Astrocyte of the cerebellum (primary cell): Measurements from ENCODE around the gene AAGAB.

Experiments used
- DNase-seq: peaks from one replicate; pipeline ENCODE4 v3.0.0-alpha.2; 2011; ENCODE audit warnings: low read depth
- H3K4me3 ChIP-seq: 2 replicates; pipeline ENCODE4 v1.5.1; 2011; ENCODE audit warnings: mild to moderate bottlenecking, low read depth, low read length, moderate library complexity
- CTCF ChIP-seq: IDR thresholded peaks from 2 replicates; pipeline ENCODE4 v1.5.1; 2012; ENCODE audit warnings: low read length, low read depth, moderate library complexity, mild to moderate bottlenecking; ENCODE audit errors: missing control alignments
- in situ Hi-C: cut with HindIII; loops from 2 replicates; pipeline ENCODE4 v1.10.0; 2017; ENCODE audit warnings: low sequenced_read_pairs

Gene AAGAB

GRCh38 chr15:67195305-67195704 is 59.2 kb downstream of the AAGAB start:
- in situ Hi-C loops = no loop called here
- H3K4me3 ChIP-seq = no peak overlapping the region
- DNase-seq = no peak
- no peak for TF ChIP-seq CTCF

GRCh38 chr15:67194171-67195114 is 60.0 kb downstream of the AAGAB start:
- no peak overlapping the region for H3K4me3 ChIP-seq
- no peak for TF ChIP-seq CTCF
- no peak for DNase-seq
- in situ Hi-C loops = no loop called here

- in situ Hi-C loops = no loop called here
- no peak overlapping the region for H3K4me3 ChIP-seq
- no peak for DNase-seq
Measured at GRCh38 chr15:67193223-67193990, 61.1 kb downstream of the AAGAB start.

GRCh38 chr15:67192185-67192820 is 62.2 kb downstream of the AAGAB start:
- in situ Hi-C loops = no loop called here
- TF ChIP-seq CTCF = no peak
- DNase-seq = no peak
- H3K4me3 ChIP-seq = no peak overlapping the region

More at GRCh38 chr15:67193223-67193990, 61.1 kb downstream of the AAGAB start:
- no peak for TF ChIP-seq CTCF

GRCh38 chr15:67190813-67191212 is 63.6 kb downstream of the AAGAB start:
- H3K4me3 ChIP-seq = no peak overlapping the region
- TF ChIP-seq CTCF = no peak
- no peak for DNase-seq
- in situ Hi-C loops = no loop called here

DNA sequence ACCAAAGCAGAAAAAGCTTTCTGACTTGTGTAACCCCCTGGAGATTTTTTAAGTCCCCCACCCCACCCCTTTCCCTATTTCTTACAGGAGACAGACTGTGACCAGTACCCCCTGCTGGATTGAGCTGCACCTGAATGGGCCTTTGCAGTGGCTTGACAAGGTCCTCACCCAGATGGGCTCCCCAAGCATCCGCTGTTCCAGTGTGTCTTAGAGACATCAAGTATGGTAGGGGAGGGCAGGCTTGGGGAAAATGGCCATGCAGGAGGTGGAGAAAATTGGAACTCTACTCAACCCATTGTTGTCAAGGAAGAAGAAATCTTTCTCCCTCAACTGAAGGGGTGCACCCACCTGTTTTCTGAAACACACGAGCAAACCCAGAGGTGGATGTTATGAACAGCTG is 64.1 kb downstream of the AAGAB start:
- no peak for DNase-seq
- no peak overlapping the region for H3K4me3 ChIP-seq
- TF ChIP-seq CTCF = no peak
- in situ Hi-C loops = no loop called here
